Vagina (tissue), 2 donors: ENCODE measurements around the gene DGKH.

Experiments used
- POLR2A ChIP-seq, 2 donors: fragments of 450-650 bp; IDR thresholded peaks; one replicate each; pipeline ENCODE4 v1.6.1; 2017; ENCODE audit warnings: antibody characterized with exemption in 2 of 2, mild to moderate bottlenecking in 2 of 2, moderate library complexity in 2 of 2
- POLR2AphosphoS5 ChIP-seq, 2 donors: sonication (generic); formaldehyde crosslinking; IDR thresholded peaks; one replicate each; pipeline ENCODE4 v1.9.0; 2017; ENCODE audit warnings: antibody characterized with exemption in 2 of 2, mild to moderate bottlenecking in 2 of 2, low read depth in 1 of 2; ENCODE audit not compliant: insufficient read depth in 1 of 2
- TF ChIP-seq, protein P1 (sequence below), 3 experiments: fragments of 450-650 bp in 2 of 3; fragments of 200-600 bp in 1 of 3; sonication (generic) in 1 of 3; IDR thresholded peaks; one replicate each; pipeline ENCODE4 v1.5.1; 2017 to 2019; ENCODE audit warnings: antibody characterized with exemption in 3 of 3, mild to moderate bottlenecking in 2 of 3, moderate library complexity in 2 of 3

DNA sequence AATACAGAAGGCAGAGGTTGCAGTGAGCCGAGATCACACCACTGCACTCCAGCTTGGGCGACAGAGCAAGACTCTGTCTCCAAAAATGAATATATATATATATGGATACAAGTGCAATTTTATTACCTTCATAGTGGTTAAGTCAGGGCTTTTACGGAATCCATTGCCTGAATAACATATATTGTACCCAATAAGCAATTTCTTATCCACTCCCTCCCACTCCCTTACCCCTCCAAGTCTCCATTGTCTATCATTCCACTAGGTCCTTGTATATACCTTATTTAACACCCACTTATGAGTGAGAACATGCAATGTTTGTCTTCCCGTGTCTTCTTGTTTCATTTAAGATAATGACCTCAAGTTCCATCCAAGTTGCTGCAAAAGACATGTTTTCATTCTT lies 175.2 kb downstream of the DGKH start:
- TF ChIP-seq, protein P1, sequence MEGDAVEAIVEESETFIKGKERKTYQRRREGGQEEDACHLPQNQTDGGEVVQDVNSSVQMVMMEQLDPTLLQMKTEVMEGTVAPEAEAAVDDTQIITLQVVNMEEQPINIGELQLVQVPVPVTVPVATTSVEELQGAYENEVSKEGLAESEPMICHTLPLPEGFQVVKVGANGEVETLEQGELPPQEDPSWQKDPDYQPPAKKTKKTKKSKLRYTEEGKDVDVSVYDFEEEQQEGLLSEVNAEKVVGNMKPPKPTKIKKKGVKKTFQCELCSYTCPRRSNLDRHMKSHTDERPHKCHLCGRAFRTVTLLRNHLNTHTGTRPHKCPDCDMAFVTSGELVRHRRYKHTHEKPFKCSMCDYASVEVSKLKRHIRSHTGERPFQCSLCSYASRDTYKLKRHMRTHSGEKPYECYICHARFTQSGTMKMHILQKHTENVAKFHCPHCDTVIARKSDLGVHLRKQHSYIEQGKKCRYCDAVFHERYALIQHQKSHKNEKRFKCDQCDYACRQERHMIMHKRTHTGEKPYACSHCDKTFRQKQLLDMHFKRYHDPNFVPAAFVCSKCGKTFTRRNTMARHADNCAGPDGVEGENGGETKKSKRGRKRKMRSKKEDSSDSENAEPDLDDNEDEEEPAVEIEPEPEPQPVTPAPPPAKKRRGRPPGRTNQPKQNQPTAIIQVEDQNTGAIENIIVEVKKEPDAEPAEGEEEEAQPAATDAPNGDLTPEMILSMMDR (IDR thresholded peaks at IDR 0.05): no peak
- no peak for TF ChIP-seq POLR2AphosphoS5 (IDR thresholded peaks at IDR 0.05; ENCODE audit: insufficient read depth in 1 of 2, low read depth in 1 of 2)
- TF ChIP-seq POLR2A (IDR thresholded peaks at IDR 0.05): no peak
